Upper lobe of left lung (tissue), 6 donors: ENCODE measurements around the gene CACNA1F. TPM values are rescaled to one million over a fixed set of nuclear protein-coding genes. Genes with fewer than 3 reads are reported as not detected.

Source experiments
- ATAC-seq, 2 donors: fragments of 200-7000 bp; cut with Tn5 transposase; one replicate each; pipeline ENCODE4 v1.9.1; 2022; ENCODE audit warnings: mild to moderate bottlenecking in 2 of 2, moderate library complexity in 2 of 2; ENCODE audit not compliant: low FRiP score in 2 of 2
- DNase-seq, 2 donors: peaks; one replicate each; pipeline ENCODE4 v3.0.0-alpha.2; 2019 to 2020
- H3K27ac ChIP-seq, 4 donors: fragments of 200-600 bp; sonication (generic); one replicate each; pipeline ENCODE4 v1.5.1; 2016 to 2019
- H3K27me3 ChIP-seq, 4 donors: fragments of 200-600 bp; sonication (generic); one replicate each; pipeline ENCODE4 v1.5.1; 2017 to 2019
- H3K36me3 ChIP-seq, 4 donors: fragments of 200-600 bp; sonication (generic); one replicate each; pipeline ENCODE4 v1.5.1; 2016 to 2019
- H3K4me1 ChIP-seq, 4 donors: fragments of 200-600 bp; sonication (generic); one replicate each; pipeline ENCODE4 v1.5.1; 2018 to 2019
- H3K4me3 ChIP-seq, 4 donors: fragments of 200-600 bp; sonication (generic); one replicate each; pipeline ENCODE4 v1.5.1; 2017 to 2019; ENCODE audit warnings: mild to moderate bottlenecking in 2 of 4, moderate library complexity in 1 of 4
- H3K9me3 ChIP-seq, 4 donors: fragments of 200-600 bp; sonication (generic); one replicate each; pipeline ENCODE4 v1.5.1; 2018 to 2019
- CTCF ChIP-seq, 6 experiments: fragments of 450-650 bp in 4 of 6; fragments of 200-600 bp in 2 of 6; sonication (generic) in 2 of 6; IDR thresholded peaks; one replicate each; pipeline ENCODE4 v1.5.1; 2016 to 2019; ENCODE audit warnings: antibody characterized with exemption in 6 of 6
- EP300 ChIP-seq, 4 donors: sonication (generic); formaldehyde crosslinking; IDR thresholded peaks; one replicate each; pipeline ENCODE4 v1.5.1; 2017; ENCODE audit warnings: antibody characterized with exemption in 4 of 4, control low read depth in 2 of 4
- POLR2A ChIP-seq, 4 donors: fragments of 450-650 bp; IDR thresholded peaks; one replicate each; pipeline ENCODE4 v1.5.1; 2016 to 2017; ENCODE audit warnings: antibody characterized with exemption in 4 of 4, mild to moderate bottlenecking in 2 of 4
- POLR2AphosphoS5 ChIP-seq, 2 donors: sonication (generic); formaldehyde crosslinking; IDR thresholded peaks; one replicate each; pipeline ENCODE4 v1.5.1; 2017; ENCODE audit warnings: antibody characterized with exemption in 2 of 2
- WGBS, 2 donors: methylation state at CpG; one replicate each; pipeline ENCODE4 v1.1.5; 2017 to 2018; 5-methylcytosine and 5-hydroxymethylcytosine counted together
- total RNA-seq, 6 donors: library from RNA; depleted of rRNA in 4 of 6; stranded (reverse); fragments of >200 nt in 4 of 6; gene quantifications; one replicate each; pipeline versions ENCODE4 v1.1.0 to v1.2.1, GENCODE V29; 2016 to 2021
- donor health status: DM: no; HTN: no; CAD: no; lungs with moderate emphysema.
- donor health status: DM: no; HTN: yes; CAD: no; lungs with severe emphysema.

The CACNA1F gene
- total RNA-seq, 6 donors from 2014 or later = 0.46 to 6.3 (median 1.7) TPM

- ATAC-seq = no peak
- peaks cover 0 to 5% (median 0%) of the 10 kb centered on the region in 4 donors for H3K27me3 ChIP-seq
- no peaks in the 10 kb centered on the region for H3K36me3 ChIP-seq
- DNase-seq = no peak
- 89 to 97% methylated on average over 3 to 5 of the region's 5 CpGs for WGBS, 2 donors
- peaks cover 0 to 12% (median 0%) of the 10 kb centered on the region in 4 donors for H3K4me1 ChIP-seq
- H3K9me3 ChIP-seq = no peaks in the 10 kb centered on the region
- no peak overlapping the region for H3K4me3 ChIP-seq
- peak overlapping the region in 1 of 4 donors; percentile 69 for H3K27ac ChIP-seq
- no peak for TF ChIP-seq POLR2AphosphoS5 (IDR thresholded peaks at IDR 0.05)
- no peak for TF ChIP-seq POLR2A (IDR thresholded peaks at IDR 0.05)
- no peak for TF ChIP-seq CTCF (IDR thresholded peaks at IDR 0.05)
- TF ChIP-seq EP300 (IDR thresholded peaks at IDR 0.05) = no peak
Observed at GRCh38 chrX:49161632-49162031, 71.5 kb downstream of the CACNA1F start.

- no peak overlapping the region for H3K4me3 ChIP-seq
- DNase-seq = no peak
- no peak overlapping the region for H3K27ac ChIP-seq
- peaks cover 0 to 5% (median 0%) of the 10 kb centered on the region in 4 donors for H3K27me3 ChIP-seq
- H3K9me3 ChIP-seq = no peaks in the 10 kb centered on the region
- WGBS, 2 donors = 86 to 92% methylated on average over 2 of the region's 2 CpGs
- H3K4me1 ChIP-seq = peaks cover 0 to 11% (median 0%) of the 10 kb centered on the region in 4 donors
- no peaks in the 10 kb centered on the region for H3K36me3 ChIP-seq
- TF ChIP-seq CTCF (IDR thresholded peaks at IDR 0.05) (no peak), EP300 (IDR thresholded peaks at IDR 0.05) (no peak), POLR2A (IDR thresholded peaks at IDR 0.05) (no peak), POLR2AphosphoS5 (IDR thresholded peaks at IDR 0.05) (no peak)
- ATAC-seq = no peak
Observed at GRCh38 chrX:49160908-49161307, 72.2 kb downstream of the CACNA1F start.

GRCh38 chrX:49157194-49157593, 75.9 kb downstream of the CACNA1F start:
- Histone ChIP-seq H3K27ac (no peak overlapping the region), H3K9me3 (no peaks in the 10 kb centered on the region), H3K4me3 (no peak overlapping the region), H3K27me3 (no peaks in the 10 kb centered on the region), H3K4me1 (peaks cover 0 to 4% (median 0%) of the 10 kb centered on the region in 4 donors), H3K36me3 (no peaks in the 10 kb centered on the region)
- TF ChIP-seq POLR2A (IDR thresholded peaks at IDR 0.05) (no peak), CTCF (IDR thresholded peaks at IDR 0.05) (no peak), POLR2AphosphoS5 (IDR thresholded peaks at IDR 0.05) (no peak), EP300 (IDR thresholded peaks at IDR 0.05) (no peak)
- DNase-seq (peak in 1 of 2 donors; percentile 75), ATAC-seq (no peak)
- WGBS, 2 donors = 88 to 100% methylated on average over 1 to 15 of the region's 25 CpGs

- H3K27ac ChIP-seq = peak overlapping the region; percentile 89 to 98 (median 94)
- 6 to 52% methylated on average over 2 to 62 of the region's 65 CpGs for WGBS, 2 donors
- DNase-seq = peak; percentile 91 to 98
- ATAC-seq = peak; percentile 95 to 98
- H3K36me3 ChIP-seq = no peaks in the 10 kb centered on the region
- H3K4me3 ChIP-seq = peak overlapping the region in 3 of 4 donors; percentile 34 to 57 (median 56)
- H3K9me3 ChIP-seq = no peaks in the 10 kb centered on the region
- TF ChIP-seq POLR2AphosphoS5 (IDR thresholded peaks at IDR 0.05) (peak; percentile 56 to 74), EP300 (IDR thresholded peaks at IDR 0.05) (no peak), POLR2A (IDR thresholded peaks at IDR 0.05) (peak in 2 of 4 donors; percentile 13 to 70), CTCF (IDR thresholded peaks at IDR 0.05) (peak in 5 of 6 experiments; percentile 84 to 97 (median 91))
- peaks cover 0 to 4% (median 0%) of the 10 kb centered on the region in 4 donors for H3K4me1 ChIP-seq
- no peaks in the 10 kb centered on the region for H3K27me3 ChIP-seq
Observed at GRCh38 chrX:49155900-49156837, 77.0 kb downstream of the CACNA1F start.
